ENCODE measurements around the gene UTF1.
A peak's percentile ranks its signal among the peaks of the same experiment; 100 is the strongest.

Gene UTF1

GRCh38 chr10:133270773-133271297 is 40.8 kb downstream of the UTF1 start:
- no peak for TF ChIP-seq GATA1 (IDR thresholded peaks at IDR 0.05; ENCODE audit: low read depth, low read length)
- TF ChIP-seq POLR2A (IDR thresholded peaks at IDR 0.05; ENCODE audit: low read length): no peak
- DNase-seq: no peak

GRCh38 chr10:133271521-133272300 is 41.7 kb downstream of the UTF1 start:
- DNase-seq: no peak
- TF ChIP-seq GATA1 (IDR thresholded peaks at IDR 0.05; ENCODE audit: low read depth, low read length) (no peak), POLR2A (IDR thresholded peaks at IDR 0.05; ENCODE audit: low read length) (no peak)

GRCh38 chr10:133272301-133272963 is 42.4 kb downstream of the UTF1 start:
- DNase-seq: no peak
- TF ChIP-seq POLR2A (IDR thresholded peaks at IDR 0.05; ENCODE audit: low read length): no peak
- TF ChIP-seq GATA1 (IDR thresholded peaks at IDR 0.05; ENCODE audit: low read depth, low read length): no peak

GRCh38 chr10:133272964-133273420 is 43.0 kb downstream of the UTF1 start:
- no peak for DNase-seq
- TF ChIP-seq GATA1 (IDR thresholded peaks at IDR 0.05; ENCODE audit: low read depth, low read length) (no peak), POLR2A (IDR thresholded peaks at IDR 0.05; ENCODE audit: low read length) (no peak)

- TF ChIP-seq POLR2A (IDR thresholded peaks at IDR 0.05; ENCODE audit: low read length): no peak
- TF ChIP-seq GATA1 (IDR thresholded peaks at IDR 0.05; ENCODE audit: low read depth, low read length): no peak
- DNase-seq: no peak
Observed at GRCh38 chr10:133273534-133274143, 43.6 kb downstream of the UTF1 start.

- TF ChIP-seq GATA1 (IDR thresholded peaks at IDR 0.05; ENCODE audit: low read depth, low read length) (no peak), POLR2A (IDR thresholded peaks at IDR 0.05; ENCODE audit: low read length) (no peak)
- DNase-seq: peak; percentile 69
Observed at GRCh38 chr10:133274751-133275683, 45.0 kb downstream of the UTF1 start.

- peak; percentile 57 to 59 for DNase-seq
- TF ChIP-seq GATA1 (IDR thresholded peaks at IDR 0.05; ENCODE audit: low read depth, low read length): no peak
- TF ChIP-seq POLR2A (IDR thresholded peaks at IDR 0.05; ENCODE audit: low read length): no peak
Observed at GRCh38 chr10:133275684-133276092, 45.7 kb downstream of the UTF1 start.

- TF ChIP-seq GATA1 (IDR thresholded peaks at IDR 0.05; ENCODE audit: low read depth, low read length) (no peak), POLR2A (IDR thresholded peaks at IDR 0.05; ENCODE audit: low read length) (no peak)
- peak in 1 of 2 experiments; percentile 46 for DNase-seq
Observed at GRCh38 chr10:133276100-133276434, 46.0 kb downstream of the UTF1 start.

GRCh38 chr10:133276435-133277201 is 46.6 kb downstream of the UTF1 start, which contains the start of gene ADAM8:
Gene ADAM8, minus strand, starts transcription at chr10:133276868. Its CDS starts 51 bp downstream, at chr10:133276817.
- TF ChIP-seq GATA1 (IDR thresholded peaks at IDR 0.05; ENCODE audit: low read depth, low read length) (no peak), POLR2A (IDR thresholded peaks at IDR 0.05; ENCODE audit: low read length) (no peak)
- peak; percentile 56 to 65 for DNase-seq

- DNase-seq: no peak
- TF ChIP-seq POLR2A (IDR thresholded peaks at IDR 0.05; ENCODE audit: low read length) (no peak), GATA1 (IDR thresholded peaks at IDR 0.05; ENCODE audit: low read depth, low read length) (no peak)
Observed at GRCh38 chr10:133277277-133277992, 47.4 kb downstream of the UTF1 start.

GRCh38 chr10:133277993-133278576 is 48.1 kb downstream of the UTF1 start:
- DNase-seq: no peak
- TF ChIP-seq GATA1 (IDR thresholded peaks at IDR 0.05; ENCODE audit: low read depth, low read length): no peak
- no peak for TF ChIP-seq POLR2A (IDR thresholded peaks at IDR 0.05; ENCODE audit: low read length)

All from erythroblast (primary cell).